Endodermal cell (in vitro differentiated cells): ENCODE data around the gene ANXA10. TPM values are rescaled to one million over a fixed set of nuclear protein-coding genes. Genes with fewer than 3 reads are reported as not detected.

Experiments used
- DNase-seq: peaks from one replicate; pipeline ENCODE4 v3.0.0-alpha.2; 2017
- H3K27ac ChIP-seq: 2 replicates; pipeline ENCODE4 v1.5.1; 2013; ENCODE audit warnings: mild to moderate bottlenecking, low read depth, low read length, moderate library complexity
- H3K27me3 ChIP-seq: 2 replicates; pipeline ENCODE4 v1.6.1; 2013; ENCODE audit warnings: mild to moderate bottlenecking, low read length, moderate library complexity; ENCODE audit not compliant: insufficient read depth, control insufficient read depth, poor library complexity, severe bottlenecking
- H3K36me3 ChIP-seq: 2 replicates; pipeline ENCODE4 v1.7.0; 2013; ENCODE audit warnings: mild to moderate bottlenecking, low read length, moderate library complexity; ENCODE audit not compliant: control insufficient read depth, insufficient read depth
- H3K4me1 ChIP-seq: one replicate; pipeline ENCODE4 v1.7.0; 2013; ENCODE audit warnings: low read length; ENCODE audit not compliant: control insufficient read depth, insufficient read depth
- H3K4me3 ChIP-seq: 2 replicates; pipeline ENCODE4 v1.5.1; 2013; ENCODE audit warnings: mild to moderate bottlenecking, low read length, moderate library complexity
- H3K9ac ChIP-seq: 2 replicates; pipeline ENCODE4 v1.6.1; 2013; ENCODE audit warnings: mild to moderate bottlenecking, low read length, moderate library complexity; ENCODE audit not compliant: poor library complexity, severe bottlenecking; ENCODE audit errors: extremely low read depth
- H3K9me3 ChIP-seq: 2 replicates; pipeline ENCODE4 v1.6.1; 2013; ENCODE audit warnings: mild to moderate bottlenecking, low read length, moderate library complexity; ENCODE audit not compliant: control insufficient read depth
- H3K27ac Mint-ChIP-seq: 2 replicates; pipeline ENCODE4 v1.8.0; 2020; ENCODE audit warnings: mixed read lengths
- H3K27me3 Mint-ChIP-seq: 2 replicates; pipeline ENCODE4 v1.8.0; 2021; ENCODE audit warnings: mild to moderate bottlenecking, mixed read lengths; ENCODE audit not compliant: insufficient read depth
- H3K36me3 Mint-ChIP-seq: 2 replicates; pipeline ENCODE4 v1.8.0; 2020; ENCODE audit warnings: low read depth, mixed read lengths
- H3K4me1 Mint-ChIP-seq: 2 replicates; pipeline ENCODE4 v1.8.0; 2020; ENCODE audit warnings: mixed read lengths
- H3K4me3 Mint-ChIP-seq: 2 replicates; pipeline ENCODE4 v1.8.0; 2020; ENCODE audit warnings: mild to moderate bottlenecking, moderate library complexity, mixed read lengths
- H3K9me3 Mint-ChIP-seq: 2 replicates; pipeline ENCODE4 v1.8.0; 2020; ENCODE audit warnings: mild to moderate bottlenecking, mixed read lengths
- CTCF ChIP-seq: fragments of 200-600 bp; sonication (generic); conservative IDR thresholded peaks from 2 replicates; pipeline ENCODE4 v1.5.0; 2021; ENCODE audit warnings: antibody characterized with exemption, mild to moderate bottlenecking
- WGBS, 2 experiments: methylation state at CpG; one replicate each; pipeline versions ENCODE4 v1.1.5 to v1.1.7; 2013; ENCODE audit warnings: missing lambda C conversion rate in 2 of 2, mixed read lengths in 1 of 2; ENCODE audit not compliant: insufficient coverage in 1 of 2, insufficient read length in 1 of 2; 5-methylcytosine and 5-hydroxymethylcytosine counted together
- total RNA-seq, 2 donors: library from RNA; stranded (reverse); fragmentation: NEBNext Ultra II Directional in 1 of 2; extraction: Animal tissue kit (Norgen Biotek cat#: 25700) in 1 of 2; gene quantifications; 2 replicates in 1 of 2; 3 replicates in 1 of 2; pipeline ENCODE4 v1.2.1, GENCODE V29; 2021

The ANXA10 gene
- total RNA-seq, 2 donors from 2014 or later, result not detected

- peaks cover 18% of the 10 kb centered on the region for H3K9me3 Mint-ChIP-seq
- Histone ChIP-seq H3K4me3 (no peak overlapping the region), H3K27ac (no peak overlapping the region), H3K36me3 (no peaks in the 10 kb centered on the region), H3K9me3 (no peaks in the 10 kb centered on the region), H3K27me3 (no peaks in the 10 kb centered on the region), H3K4me1 (no peaks in the 10 kb centered on the region), H3K9ac (no peak overlapping the region)
- no peak for DNase-seq
- no peaks in the 10 kb centered on the region for H3K27me3 Mint-ChIP-seq
- H3K4me1 Mint-ChIP-seq, result no peaks in the 10 kb centered on the region
- no peak overlapping the region for H3K4me3 Mint-ChIP-seq
- no peaks in the 10 kb centered on the region for H3K36me3 Mint-ChIP-seq
- TF ChIP-seq CTCF, result no peak
- no peak overlapping the region for H3K27ac Mint-ChIP-seq
These were observed 70.3 kb downstream of the ANXA10 start for GRCh38 chr4:168162604-168163003.

GRCh38 chr4:168163106-168163505 lies 70.8 kb downstream of the ANXA10 start:
- no peak for TF ChIP-seq CTCF
- no peak overlapping the region for H3K9ac ChIP-seq
- no peaks in the 10 kb centered on the region for H3K4me1 ChIP-seq
- no peak overlapping the region for H3K4me3 ChIP-seq
- H3K27me3 ChIP-seq, result no peaks in the 10 kb centered on the region
- 83 to 97% methylated on average over 1 of the region's 2 CpGs for WGBS, 2 experiments
- no peaks in the 10 kb centered on the region for H3K36me3 ChIP-seq
- no peaks in the 10 kb centered on the region for H3K9me3 ChIP-seq
- Mint-ChIP-seq H3K36me3 (no peaks in the 10 kb centered on the region), H3K4me3 (no peak overlapping the region), H3K9me3 (peaks cover 18% of the 10 kb centered on the region), H3K4me1 (no peaks in the 10 kb centered on the region), H3K27ac (no peak overlapping the region), H3K27me3 (no peaks in the 10 kb centered on the region)
- H3K27ac ChIP-seq, result no peak overlapping the region
- DNase-seq, result no peak

GRCh38 chr4:168164045-168164444 lies 71.7 kb downstream of the ANXA10 start:
- Histone ChIP-seq H3K4me3 (no peak overlapping the region), H3K9ac (no peak overlapping the region), H3K27ac (no peak overlapping the region), H3K36me3 (no peaks in the 10 kb centered on the region), H3K27me3 (no peaks in the 10 kb centered on the region), H3K9me3 (no peaks in the 10 kb centered on the region), H3K4me1 (no peaks in the 10 kb centered on the region)
- no peak overlapping the region for H3K4me3 Mint-ChIP-seq
- peaks cover 18% of the 10 kb centered on the region for H3K9me3 Mint-ChIP-seq
- DNase-seq, result no peak
- H3K27ac Mint-ChIP-seq, result no peak overlapping the region
- no peak for TF ChIP-seq CTCF
- no peaks in the 10 kb centered on the region for H3K4me1 Mint-ChIP-seq
- H3K36me3 Mint-ChIP-seq, result no peaks in the 10 kb centered on the region
- WGBS, 2 experiments, result 20 to 84% methylated on average over 1 to 3 of the region's 3 CpGs
- H3K27me3 Mint-ChIP-seq, result no peaks in the 10 kb centered on the region
